ENCODE results near the gene UGT1A4.

Gene UGT1A4

DNA sequence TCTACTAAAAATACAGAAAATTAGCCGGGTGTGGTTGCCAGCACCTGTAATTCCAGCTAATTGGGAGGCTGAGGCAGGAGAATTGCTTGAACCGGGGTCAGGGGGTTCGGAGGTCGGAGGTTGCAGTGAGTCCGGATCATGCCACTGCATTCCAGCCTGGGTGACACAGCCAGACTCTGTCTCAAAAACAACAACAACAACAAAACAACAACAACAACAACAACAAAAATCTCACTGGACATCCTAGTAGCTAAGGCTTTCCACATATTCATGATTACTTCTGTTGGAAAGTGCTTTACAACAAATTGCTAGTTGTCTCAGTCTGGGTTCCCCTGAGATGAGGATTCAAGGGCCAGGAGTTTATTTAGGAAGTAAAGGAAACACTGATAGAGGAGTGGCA lies 55.3 kb downstream of the UGT1A4 start:
- Histone ChIP-seq H3K27ac (no peak overlapping the region), H3K4me3 (no peak overlapping the region)

GRCh38 chr2:233775414-233775813 lies 56.9 kb downstream of the UGT1A4 start:
- no peak overlapping the region for H3K4me3 ChIP-seq
- no peak overlapping the region for H3K27ac ChIP-seq

- H3K4me3 ChIP-seq = no peak within 1 kb of the TSS
- no peak within 1 kb of the TSS for H3K27ac ChIP-seq
Measured at GRCh38 chr2:233778030-233778429, 59.5 kb downstream of the UGT1A4 start, which contains the start of gene MROH2A. Gene MROH2A, plus strand, starts transcription at chr2:233778330. Its CDS starts 1,029 bp downstream, at chr2:233779359.

- no peak overlapping the region for H3K27ac ChIP-seq
- no peak overlapping the region for H3K4me3 ChIP-seq
Measured at GRCh38 chr2:233779722-233780121, 61.2 kb downstream of the UGT1A4 start.

DNA sequence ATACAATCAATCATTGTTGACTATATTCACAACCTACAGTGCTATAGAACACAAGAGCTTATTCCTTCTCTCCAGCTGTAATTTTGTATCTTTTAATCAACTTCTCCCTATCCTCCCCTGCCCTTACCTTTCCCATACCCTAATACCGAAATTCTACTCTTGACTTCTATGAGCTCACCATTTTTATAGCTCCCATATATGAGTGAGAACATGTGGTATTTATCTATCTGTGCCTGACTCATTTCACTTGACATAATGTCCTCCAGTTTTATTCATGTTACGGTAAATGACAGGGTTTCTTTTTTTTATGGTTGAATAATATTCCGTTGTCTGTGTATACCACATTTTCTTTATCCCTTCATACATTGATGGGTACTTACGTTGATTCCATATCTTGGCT lies 62.2 kb downstream of the UGT1A4 start:
- Histone ChIP-seq H3K27ac (no peak overlapping the region), H3K4me3 (no peak overlapping the region)

DNA sequence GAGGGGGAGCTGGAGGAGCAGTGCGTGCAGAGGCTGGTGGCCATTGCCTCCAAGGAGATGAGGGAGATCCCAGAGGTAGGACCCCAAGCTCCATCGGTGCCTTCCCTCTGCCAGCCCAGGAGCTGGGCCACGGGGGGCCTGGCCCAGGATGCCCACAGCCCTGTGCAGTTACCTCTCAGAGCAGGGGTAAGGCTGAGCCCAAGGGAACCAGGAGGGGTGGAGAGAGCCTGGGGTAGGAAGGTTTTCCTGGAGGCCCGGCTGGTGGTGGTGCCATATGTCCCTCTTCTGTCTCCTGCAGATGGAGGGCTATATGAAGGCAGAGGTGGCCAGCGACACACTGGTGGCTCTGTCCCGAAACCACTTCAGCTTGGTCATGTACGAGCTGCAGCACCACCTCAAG lies 71.0 kb downstream of the UGT1A4 start:
- no peak overlapping the region for H3K27ac ChIP-seq
- H3K4me3 ChIP-seq = no peak overlapping the region

GRCh38 chr2:233791151-233791882 lies 72.8 kb downstream of the UGT1A4 start:
- H3K27ac ChIP-seq = no peak overlapping the region
- no peak overlapping the region for H3K4me3 ChIP-seq

GRCh38 chr2:233791883-233792329 lies 73.4 kb downstream of the UGT1A4 start:
- H3K27ac ChIP-seq = no peak overlapping the region
- H3K4me3 ChIP-seq = no peak overlapping the region

DNA sequence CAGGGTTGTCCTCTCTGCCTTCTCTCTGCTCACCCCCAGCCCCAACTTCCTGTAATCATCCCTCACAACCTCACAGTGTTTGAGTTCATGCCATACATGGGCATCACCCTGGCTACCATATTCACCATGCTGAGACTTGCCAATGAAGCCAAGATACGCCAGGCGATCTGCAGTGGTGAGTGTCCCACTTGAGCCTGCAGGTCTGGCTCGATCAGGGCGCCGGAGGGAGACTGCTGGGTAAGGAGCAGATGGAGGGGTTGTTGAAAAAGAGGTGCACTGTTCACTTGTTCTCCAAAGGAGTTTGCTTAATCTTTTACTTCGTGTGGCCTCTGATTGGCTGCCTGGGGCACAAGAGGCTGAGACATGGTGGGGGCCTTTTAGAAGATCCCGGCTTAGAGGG lies 74.2 kb downstream of the UGT1A4 start:
- Histone ChIP-seq H3K27ac (no peak overlapping the region), H3K4me3 (no peak overlapping the region)

DNA sequence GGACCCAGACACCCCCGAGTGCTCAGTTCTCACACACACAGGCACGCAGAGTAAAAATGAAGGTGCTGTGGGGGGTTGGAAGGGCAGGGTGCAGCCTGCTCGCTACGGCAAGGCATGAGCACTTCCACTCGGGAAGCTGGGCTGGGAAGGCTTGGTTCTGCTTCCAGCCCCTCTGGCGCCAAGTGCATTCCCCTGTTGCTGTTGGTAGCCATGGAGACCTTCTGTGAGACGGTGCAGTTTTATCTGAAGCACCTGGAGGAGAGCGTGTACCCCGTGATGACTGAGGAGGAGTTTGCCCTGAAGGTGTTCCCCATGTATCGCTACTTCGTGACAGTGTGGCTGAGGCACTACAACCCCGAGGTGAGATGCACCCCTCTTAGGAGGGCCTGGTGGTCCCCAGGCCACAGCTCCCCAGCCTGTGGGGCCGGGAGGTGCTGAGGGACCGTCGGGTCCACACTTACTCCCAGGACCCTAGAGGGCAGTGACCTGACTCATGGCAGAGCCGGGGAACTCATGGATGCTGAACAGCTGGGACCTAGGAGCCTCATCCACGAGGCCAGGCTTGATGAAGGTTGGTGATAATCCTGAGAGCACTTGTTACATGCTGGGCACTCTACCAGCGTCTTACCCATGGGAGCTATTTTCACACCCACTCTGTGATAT lies 75.1 kb downstream of the UGT1A4 start:
- H3K4me3 ChIP-seq = no peak overlapping the region
- no peak overlapping the region for H3K27ac ChIP-seq

DNA sequence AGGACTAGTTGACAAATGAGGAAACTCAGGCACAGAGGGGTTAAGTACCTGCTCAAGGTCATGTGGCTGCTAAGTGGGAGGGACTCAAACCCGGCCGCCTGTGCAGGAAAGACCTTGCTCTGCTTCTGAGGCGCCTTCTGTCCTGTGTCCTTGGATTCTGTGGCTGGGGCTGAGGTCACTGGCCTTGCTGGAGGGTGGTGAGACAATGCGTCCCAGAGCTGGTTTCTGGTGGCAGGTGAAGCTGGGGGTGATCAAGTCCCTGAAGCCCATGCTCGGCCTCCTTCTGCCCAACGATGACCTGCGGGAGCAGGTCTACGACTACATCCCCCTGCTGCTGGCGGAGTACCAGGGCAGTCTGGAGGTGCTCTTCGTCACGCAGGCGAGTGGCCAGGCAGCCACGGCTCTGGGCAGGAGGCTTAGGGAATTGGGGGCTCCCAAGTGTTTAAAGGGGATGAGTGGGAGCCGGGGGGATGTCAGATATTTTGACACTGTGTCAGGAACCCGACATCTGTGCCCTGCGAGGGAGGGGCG lies 75.7 kb downstream of the UGT1A4 start:
- H3K4me3 ChIP-seq = no peak overlapping the region
- no peak overlapping the region for H3K27ac ChIP-seq

DNA sequence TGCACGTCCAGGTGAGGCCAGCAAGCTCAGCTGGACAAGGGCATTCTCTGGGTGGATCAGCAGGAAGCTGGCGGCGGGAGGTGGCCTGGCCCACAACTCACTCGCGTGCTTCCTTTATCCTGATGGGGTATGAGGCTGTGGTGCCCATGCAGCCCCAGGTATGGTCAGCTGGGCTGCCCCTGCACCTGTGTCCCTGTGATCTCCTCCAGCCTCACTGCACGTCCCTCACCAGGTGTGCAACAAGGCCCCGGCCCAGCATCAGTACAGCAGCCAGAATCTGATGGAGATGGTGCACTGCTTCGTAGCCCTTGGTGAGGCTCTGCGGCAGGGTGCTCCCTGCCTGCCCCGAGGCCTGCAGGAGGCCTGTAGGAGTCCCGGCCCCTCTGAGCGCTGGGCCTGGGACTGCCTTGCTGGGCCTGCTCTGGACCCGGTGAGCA lies 77.2 kb downstream of the UGT1A4 start:
- no peak overlapping the region for H3K4me3 ChIP-seq
- no peak overlapping the region for H3K27ac ChIP-seq

DNA sequence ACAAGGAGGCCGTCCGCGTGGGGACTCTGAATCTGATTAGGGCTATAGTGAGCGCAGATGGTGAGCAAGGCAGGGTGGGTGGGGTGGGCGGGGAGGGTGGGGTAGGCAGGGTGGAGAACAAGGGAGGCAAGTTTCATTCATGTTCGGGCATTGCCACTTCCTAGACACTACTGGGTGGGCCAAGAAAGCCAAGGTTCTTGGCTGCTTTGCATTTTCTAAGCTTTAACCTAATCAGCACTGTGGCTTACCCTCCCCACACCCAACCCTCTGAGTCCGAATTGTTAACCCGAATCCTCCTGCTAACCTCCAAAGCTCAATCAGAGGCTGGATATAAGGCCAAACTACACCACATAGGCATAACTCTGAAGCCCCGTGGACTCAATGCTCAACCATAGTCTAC lies 77.7 kb downstream of the UGT1A4 start:
- Histone ChIP-seq H3K4me3 (no peak overlapping the region), H3K27ac (no peak overlapping the region)

DNA sequence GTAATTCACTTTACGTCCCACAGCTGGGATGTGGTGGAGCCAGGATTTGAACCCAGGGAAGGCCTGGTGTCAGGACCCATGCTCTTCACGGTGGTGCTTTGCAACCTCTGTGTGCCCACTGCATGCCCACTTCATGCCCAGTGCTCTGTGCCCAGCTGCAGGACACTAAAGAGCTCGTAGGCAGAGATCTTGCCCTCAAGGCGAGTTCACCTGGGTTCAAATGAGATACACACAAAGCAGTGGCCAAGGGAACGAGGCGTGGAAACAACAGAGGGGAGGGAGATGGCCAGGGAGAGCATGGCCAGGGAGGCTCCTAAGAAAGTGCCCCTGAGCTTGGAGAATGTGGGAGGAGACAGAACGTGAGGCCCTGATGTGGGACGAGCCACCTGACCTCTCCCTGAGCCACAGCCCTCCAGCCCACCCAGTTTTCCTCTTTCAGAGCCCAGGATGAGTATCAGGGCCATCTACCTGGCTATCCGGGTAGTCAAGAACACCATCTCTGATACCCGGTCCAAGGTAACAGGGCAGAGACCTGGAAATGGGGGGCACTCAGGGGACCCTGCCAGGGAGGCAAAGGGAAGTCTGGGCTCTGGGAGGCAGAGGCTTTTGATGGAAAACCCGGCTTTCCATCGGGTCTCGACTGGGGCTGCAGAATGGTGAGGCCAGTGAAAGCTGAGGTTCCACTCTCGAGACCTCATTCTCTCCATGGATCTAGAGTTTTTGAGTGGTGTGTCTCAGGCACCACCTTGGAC lies 80.0 kb downstream of the UGT1A4 start:
- H3K27ac ChIP-seq = no peak overlapping the region

DNA sequence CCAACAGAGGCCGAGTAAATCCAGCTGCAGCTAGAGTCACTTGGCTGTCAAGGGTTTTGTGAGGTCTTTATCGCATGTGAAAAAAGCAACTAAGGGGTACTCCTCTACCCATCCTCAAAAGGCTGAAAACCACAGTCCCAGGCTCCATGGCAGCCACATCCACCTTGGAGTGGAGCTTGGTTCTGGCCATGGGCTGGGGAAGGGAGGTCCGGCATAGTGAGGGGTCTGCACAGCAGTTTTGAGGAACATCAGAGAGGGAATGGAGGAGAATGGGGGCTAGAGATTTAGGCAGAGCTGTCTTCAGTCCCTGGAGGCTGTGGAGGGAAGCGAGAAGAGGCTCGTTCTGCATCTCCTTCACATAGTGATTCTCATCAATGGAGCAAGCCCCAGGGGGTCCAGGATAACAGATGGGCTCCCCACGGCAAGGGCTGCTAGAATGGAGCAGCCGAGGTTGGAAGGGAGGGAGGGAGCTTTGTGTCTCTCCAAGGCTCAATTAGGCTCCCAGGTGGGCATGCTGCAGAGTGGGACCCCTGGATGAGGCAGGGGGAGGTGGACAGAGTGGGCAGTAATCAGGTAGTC lies 80.6 kb downstream of the UGT1A4 start:
- H3K27ac ChIP-seq = no peak overlapping the region
- no peak overlapping the region for H3K4me3 ChIP-seq

More for the DNA sequence above, 80.0 kb downstream of the UGT1A4 start:
- no peak overlapping the region for H3K4me3 ChIP-seq

- Histone ChIP-seq H3K4me3 (no peak overlapping the region), H3K27ac (no peak overlapping the region)
Measured at GRCh38 chr2:233799716-233800115, 81.2 kb downstream of the UGT1A4 start.

- Histone ChIP-seq H3K27ac (no peak overlapping the region), H3K4me3 (no peak overlapping the region)
Measured at GRCh38 chr2:233800208-233800607, 81.7 kb downstream of the UGT1A4 start.

DNA sequence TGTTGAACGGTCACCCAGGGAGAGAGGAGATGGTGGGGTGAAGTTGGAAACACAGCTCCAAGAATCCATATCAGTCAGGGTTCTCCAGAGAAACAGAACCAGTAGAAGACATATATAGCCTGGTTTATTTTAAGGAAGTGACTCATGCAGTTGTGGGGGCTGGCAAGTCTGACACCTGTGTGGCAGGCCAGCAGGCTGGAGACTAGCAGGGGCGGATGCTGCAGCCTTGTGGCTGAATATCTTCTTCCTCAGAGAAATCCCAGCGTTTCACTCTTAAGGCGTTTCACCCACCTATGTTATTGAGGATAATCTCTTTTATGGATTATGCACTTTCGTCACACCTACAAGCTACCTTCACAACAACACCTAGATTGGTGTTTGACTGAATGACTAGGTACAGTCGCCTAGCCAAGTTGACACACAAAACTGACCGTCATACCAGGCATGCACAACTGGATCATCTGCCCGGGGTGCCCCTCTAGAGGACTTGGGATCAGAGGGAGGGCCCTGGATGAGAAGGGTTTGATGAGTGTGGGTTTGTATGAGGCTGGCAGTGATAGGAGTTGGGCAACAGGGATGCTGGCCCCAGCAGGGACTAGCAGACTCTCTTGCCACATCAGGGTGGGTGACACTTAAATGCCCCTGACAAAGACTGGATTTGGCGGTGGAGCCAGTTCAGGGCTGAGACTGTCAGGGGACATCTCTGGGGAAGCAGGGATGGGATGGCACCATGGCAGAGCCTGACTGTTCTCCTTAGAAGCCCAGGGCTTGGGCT lies 83.0 kb downstream of the UGT1A4 start:
- no peak overlapping the region for H3K4me3 ChIP-seq

GRCh38 chr2:233802132-233802815 lies 83.7 kb downstream of the UGT1A4 start:
- Histone ChIP-seq H3K4me3 (no peak overlapping the region), H3K27ac (no peak overlapping the region)

More for the DNA sequence above, 83.0 kb downstream of the UGT1A4 start:
- no peak overlapping the region for H3K27ac ChIP-seq
